ENCODE results near the gene AXDND1.

AXDND1 gene

DNA sequence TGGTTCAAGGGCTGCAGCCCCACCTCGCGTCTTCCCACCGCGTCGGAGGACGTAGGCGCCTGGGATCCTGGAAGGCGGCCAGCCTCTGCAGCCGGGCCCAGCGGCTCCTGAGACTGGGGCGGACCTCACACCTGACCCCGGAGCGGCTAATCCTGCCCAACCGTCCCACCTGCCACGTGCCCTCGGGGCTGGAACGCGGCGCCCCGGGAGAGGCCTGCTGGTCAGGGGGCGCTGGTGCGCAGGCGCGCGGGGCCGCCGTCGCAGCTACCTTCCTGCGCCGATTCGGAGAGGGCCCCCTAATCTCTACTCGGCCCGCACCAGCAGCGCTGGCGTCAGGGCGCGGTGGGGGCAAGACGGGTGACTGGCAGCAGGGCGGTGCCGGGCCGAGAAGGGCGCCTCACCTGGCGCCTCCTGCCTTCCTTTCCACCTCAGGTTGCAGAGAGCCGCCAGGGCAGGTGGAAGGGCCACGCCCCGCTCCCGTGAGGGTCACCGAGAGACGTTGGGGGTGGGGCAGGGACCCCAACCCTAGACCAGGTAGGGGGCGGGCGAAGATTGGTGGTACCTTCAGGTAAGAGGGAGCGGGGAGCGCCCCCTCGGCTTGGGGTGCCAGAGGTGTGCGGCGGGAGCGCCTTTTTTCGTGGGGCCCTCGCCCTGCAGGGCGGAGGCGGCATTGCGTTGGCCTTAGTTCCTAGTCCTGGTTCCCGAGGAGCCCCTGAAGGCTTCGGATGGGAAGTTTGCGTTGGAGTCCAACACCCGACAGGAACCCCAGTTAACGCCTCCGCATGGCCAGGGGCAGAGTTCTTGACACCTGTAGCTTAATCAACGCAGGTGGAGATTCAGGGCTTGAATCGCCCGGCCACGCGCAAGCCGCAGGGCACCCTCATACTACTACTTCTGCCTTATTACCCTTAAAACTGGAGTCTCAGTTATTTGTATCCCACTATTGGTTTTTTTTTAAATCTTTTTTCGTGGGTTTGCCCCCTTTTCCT is 226.1 kb downstream of the AXDND1 start, which contains the start of gene TDRD5:
TDRD5 (plus strand) TSS at position 241 of the 989 bp plus-strand sequence. CDS start 784 bp downstream, outside the sequence.
- TF ChIP-seq CTCF (IDR thresholded peaks at IDR 0.05; ENCODE audit: borderline replicate concordance, insufficient read depth, low read depth, low read length): 0 out of 2 replicates have a peak, but pooled peaks have one; percentile 10

DNA sequence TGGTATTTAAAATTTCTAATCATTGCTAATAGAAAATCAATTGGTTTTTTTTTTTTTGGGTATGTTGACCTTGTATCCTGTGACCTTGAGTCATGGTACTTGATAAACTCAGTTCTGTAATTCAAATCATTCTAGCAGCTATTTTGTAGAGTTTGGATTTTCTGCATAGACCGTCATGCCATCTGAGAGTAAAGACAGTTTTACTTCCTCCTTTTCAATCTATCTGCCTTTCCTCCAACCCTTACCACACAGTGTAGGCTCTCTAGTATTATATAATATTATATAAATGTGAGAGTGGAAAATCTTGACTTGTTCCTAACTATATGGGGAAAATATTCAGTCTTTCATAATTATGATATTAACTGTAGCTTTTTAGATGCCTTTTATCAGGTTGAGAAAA is 232.9 kb downstream of the AXDND1 start:
- no peak for TF ChIP-seq CTCF (IDR thresholded peaks at IDR 0.05; ENCODE audit: borderline replicate concordance, insufficient read depth, low read depth, low read length)

More for the DNA sequence above, 226.1 kb downstream of the AXDND1 start, which contains the start of gene TDRD5:
- H3K4me3 ChIP-seq (ENCODE audit: low read depth, low read length): no peak within 1 kb of the TSS

DNA sequence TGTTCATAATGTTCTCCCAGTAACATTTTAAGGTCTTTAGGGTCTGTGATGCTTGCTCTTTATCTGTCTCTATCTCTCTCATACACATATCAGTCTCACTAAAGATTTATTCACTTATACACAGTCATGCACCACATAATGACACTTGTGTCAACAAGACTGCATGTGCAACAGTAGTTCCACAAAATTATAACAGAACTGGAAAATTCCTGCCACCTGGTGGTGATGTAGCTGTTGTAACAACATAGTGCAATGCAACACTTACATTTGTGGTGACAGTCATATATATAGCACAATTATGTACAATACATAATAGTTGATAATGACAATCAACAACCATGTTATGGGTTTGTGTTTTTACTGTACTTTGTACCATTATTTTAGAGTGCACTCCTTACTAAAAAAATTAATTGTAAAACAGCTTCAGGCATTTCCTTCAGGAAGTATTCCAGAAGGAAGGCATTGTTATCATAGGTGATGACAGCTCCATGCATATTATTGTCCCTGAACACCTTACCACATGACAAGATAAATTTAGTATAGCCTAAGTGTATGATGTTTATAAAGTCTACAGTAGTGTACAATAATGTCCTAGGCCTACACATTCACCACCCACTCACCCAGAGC is 234.0 kb downstream of the AXDND1 start:
- no peak overlapping the region for H3K4me3 ChIP-seq (ENCODE audit: low read depth, low read length)
- TF ChIP-seq CTCF (IDR thresholded peaks at IDR 0.05; ENCODE audit: borderline replicate concordance, insufficient read depth, low read depth, low read length): peak; percentile 13; the same call in 1 of the 2 replicates

More for the DNA sequence above, 232.9 kb downstream of the AXDND1 start:
- no peak overlapping the region for H3K4me3 ChIP-seq (ENCODE audit: low read depth, low read length)

- TF ChIP-seq CTCF (IDR thresholded peaks at IDR 0.05; ENCODE audit: borderline replicate concordance, insufficient read depth, low read depth, low read length): no peak
- H3K4me3 ChIP-seq (ENCODE audit: low read depth, low read length): no peak overlapping the region
Measured at GRCh38 chr1:179601093-179601492, 235.3 kb downstream of the AXDND1 start.
